H1 (cell line): ENCODE measurements around the gene ANGPTL8. TPM values are rescaled to one million over a fixed set of nuclear protein-coding genes. Genes with fewer than 3 reads are reported as not detected.

ENCODE experiments used
- BCL11A ChIP-seq, 2 experiments: IDR thresholded peaks; one replicate each; pipeline ENCODE4 v1.6.1; 2011; ENCODE audit warnings: low read depth in 2 of 2, low read length in 2 of 2, mild to moderate bottlenecking in 2 of 2
- CBX5 ChIP-seq: fragments of 300-800, 300-1000 bp; sonication (generic); IDR thresholded peaks from 2 replicates; pipeline ENCODE4 v1.7.1; 2016; ENCODE audit warnings: antibody characterized with exemption, low read length, low read depth
- CHD7 ChIP-seq: fragments of 300-600 bp; sonication (generic); IDR thresholded peaks from 2 replicates; pipeline ENCODE4 v1.7.1; 2012; ENCODE audit warnings: low read length, moderate library complexity, mild to moderate bottlenecking, inconsistent platforms; ENCODE audit not compliant: insufficient replicate concordance
- GABPA ChIP-seq: IDR thresholded peaks from 2 replicates; pipeline ENCODE4 v1.6.1; 2011; ENCODE audit warnings: mild to moderate bottlenecking, low read length, moderate library complexity, borderline replicate concordance; ENCODE audit not compliant: insufficient read depth
- PHF8 ChIP-seq: fragments of 200-600 bp; sonication (generic); conservative IDR thresholded peaks from 2 replicates; pipeline ENCODE4 v1.7.1; 2012; ENCODE audit warnings: low read depth, mild to moderate bottlenecking, inconsistent platforms, low read length, moderate library complexity
- RNF2 ChIP-seq: fragments of 200-900, 300-1000 bp; sonication (generic); IDR thresholded peaks from 2 replicates; pipeline ENCODE4 v1.7.1; 2016; ENCODE audit warnings: borderline replicate concordance, low read depth, mild to moderate bottlenecking, antibody characterized with exemption, low read length; ENCODE audit not compliant: poor library complexity, severe bottlenecking; ENCODE audit errors: missing control alignments
- SAP30 ChIP-seq: fragments of 300-600 bp; sonication (generic); IDR thresholded peaks from 2 replicates; pipeline ENCODE4 v1.7.1; 2012; ENCODE audit warnings: low read length, moderate library complexity, mild to moderate bottlenecking, inconsistent platforms; ENCODE audit not compliant: insufficient read depth, insufficient replicate concordance
- SIN3A ChIP-seq, 2 experiments: IDR thresholded peaks in 1 of 2; conservative IDR thresholded peaks in 1 of 2; 2 replicates each; pipeline ENCODE4 v1.6.1; 2011 to 2012; ENCODE audit warnings: low read length in 2 of 2, improper control_type of control experiment in 1 of 2, low read depth in 1 of 2, mild to moderate bottlenecking in 1 of 2
- SP2 ChIP-seq: IDR thresholded peaks from 2 replicates; pipeline ENCODE4 v1.6.1; 2012; ENCODE audit warnings: mild to moderate bottlenecking, low read length, inconsistent platforms
- TAF1 ChIP-seq: IDR thresholded peaks from 2 replicates; pipeline ENCODE4 v1.6.1; 2011; ENCODE audit warnings: mild to moderate bottlenecking, low read depth, low read length
- TAF7 ChIP-seq: optimal IDR thresholded peaks from 2 replicates; pipeline ENCODE3; 2011; ENCODE audit warnings: low read depth, mild to moderate bottlenecking, inconsistent platforms, low read length, moderate library complexity, borderline replicate concordance
- polyA plus RNA-seq, 7 experiments: library from polyadenylated mRNA; depleted of rRNA in 3 of 7; stranded (reverse) in 5 of 7; unstranded in 2 of 7; fragments of >200 nt in 5 of 7; fragments of 200-250 nt in 2 of 7; gene quantifications; 1 replicate in 5 of 7; 2 replicates in 1 of 7; 4 replicates in 1 of 7; pipeline versions ENCODE4 v1.2.1 to v1.2.3, GENCODE V29; 2011 to 2013; ENCODE audit warnings: missing spikeins in 2 of 7, mixed read lengths in 2 of 7
- total RNA-seq: library from RNA; stranded (reverse); fragmentation: NEBNext Ultra II Directional; extraction: Animal tissue kit (Norgen Biotek cat#: 25700); gene quantifications from 2 replicates; pipeline ENCODE4 v1.2.1, GENCODE V29; 2021

The ANGPTL8 gene
- total and polyA plus RNA-seq, 2 of the 8 experiments (the other 6 are each of a cell fraction or from before 2014, with no cell fraction given): not detected

- TF ChIP-seq CHD7 (no peak), RNF2 (no peak), PHF8 (no peak), GABPA (no peak), BCL11A (IDR thresholded peaks at IDR 0.05; ENCODE audit: low read depth in 2 of 2, low read length in 2 of 2) (no peak), SIN3A (conservative IDR thresholded peaks at IDR 0.05 in 1 of 2, IDR thresholded peaks at IDR 0.05 in 1 of 2; ENCODE audit: low read depth in 1 of 2, low read length in 2 of 2) (no peak), SP2 (no peak), TAF7 (no peak), TAF1 (no peak), SAP30 (no peak), CBX5 (no peak)
Observed at GRCh38 chr19:11291415-11291814, 52.0 kb downstream of the ANGPTL8 start (continued).
